Spleen (tissue), 7 donors: Measurements from ENCODE around the gene ITFG2.

Experiments used
- POLR2A ChIP-seq, 3 donors: fragments of 450-650 bp; IDR thresholded peaks; one replicate each; pipeline ENCODE4 v1.5.1; 2017; ENCODE audit warnings: antibody characterized with exemption in 3 of 3, mild to moderate bottlenecking in 1 of 3
- TF ChIP-seq, protein P1 (sequence below), 11 experiments: fragments of 200-600 bp in 7 of 11; fragments of 450-650 bp in 4 of 11; sonication (generic) in 4 of 11; IDR thresholded peaks in 8 of 11; conservative IDR thresholded peaks in 3 of 11; 1 replicate in 7 of 11; 2 replicates in 4 of 11; pipeline versions ENCODE4 v1.4.0 to v1.8.0; 2016 to 2021; ENCODE audit warnings: antibody characterized with exemption in 11 of 11, inconsistent platforms in 4 of 11, mild to moderate bottlenecking in 1 of 11
- donor health status: DM: no; HTN: no; CAD: no; lungs with moderate emphysema.
- donor health status: DM: no; HTN: no; CAD: no.
- donor health status: DM: no; HTN: no; CAD: no.

GRCh38 chr12:2776129-2776806 is 36.2 kb upstream of the ITFG2 start:
- TF ChIP-seq, protein P1, sequence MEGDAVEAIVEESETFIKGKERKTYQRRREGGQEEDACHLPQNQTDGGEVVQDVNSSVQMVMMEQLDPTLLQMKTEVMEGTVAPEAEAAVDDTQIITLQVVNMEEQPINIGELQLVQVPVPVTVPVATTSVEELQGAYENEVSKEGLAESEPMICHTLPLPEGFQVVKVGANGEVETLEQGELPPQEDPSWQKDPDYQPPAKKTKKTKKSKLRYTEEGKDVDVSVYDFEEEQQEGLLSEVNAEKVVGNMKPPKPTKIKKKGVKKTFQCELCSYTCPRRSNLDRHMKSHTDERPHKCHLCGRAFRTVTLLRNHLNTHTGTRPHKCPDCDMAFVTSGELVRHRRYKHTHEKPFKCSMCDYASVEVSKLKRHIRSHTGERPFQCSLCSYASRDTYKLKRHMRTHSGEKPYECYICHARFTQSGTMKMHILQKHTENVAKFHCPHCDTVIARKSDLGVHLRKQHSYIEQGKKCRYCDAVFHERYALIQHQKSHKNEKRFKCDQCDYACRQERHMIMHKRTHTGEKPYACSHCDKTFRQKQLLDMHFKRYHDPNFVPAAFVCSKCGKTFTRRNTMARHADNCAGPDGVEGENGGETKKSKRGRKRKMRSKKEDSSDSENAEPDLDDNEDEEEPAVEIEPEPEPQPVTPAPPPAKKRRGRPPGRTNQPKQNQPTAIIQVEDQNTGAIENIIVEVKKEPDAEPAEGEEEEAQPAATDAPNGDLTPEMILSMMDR (IDR thresholded peaks at IDR 0.05 in 8 of 11, conservative IDR thresholded peaks at IDR 0.05 in 3 of 11): no peak
- no peak for TF ChIP-seq POLR2A (IDR thresholded peaks at IDR 0.05)
